Chondrocyte (in vitro differentiated cells): Measurements from ENCODE around the gene BIRC5. TPM values are rescaled to one million over a fixed set of nuclear protein-coding genes. Genes with fewer than 3 reads are reported as not detected.

Experiments used
- DNase-seq: peaks from one replicate; pipeline ENCODE4 v3.0.0; 2021; ENCODE audit warnings: mixed read lengths, low spot score
- H3K27ac Mint-ChIP-seq: one replicate; pipeline ENCODE4 v1.8.0; 2021; ENCODE audit warnings: mild to moderate bottlenecking, moderate library complexity, mixed read lengths; ENCODE audit not compliant: unreplicated experiment
- H3K27me3 Mint-ChIP-seq: 2 replicates; pipeline ENCODE4 v1.8.0; 2021; ENCODE audit warnings: low read depth, mixed read lengths
- H3K36me3 Mint-ChIP-seq: 2 replicates; pipeline ENCODE4 v1.8.0; 2021; ENCODE audit warnings: low read depth, mixed read lengths
- H3K4me1 Mint-ChIP-seq: 2 replicates; pipeline ENCODE4 v1.8.0; 2021; ENCODE audit warnings: low read depth, mild to moderate bottlenecking, mixed read lengths
- H3K4me3 Mint-ChIP-seq: one replicate; pipeline ENCODE4 v1.8.0; 2021; ENCODE audit warnings: mild to moderate bottlenecking, moderate library complexity, mixed read lengths; ENCODE audit not compliant: unreplicated experiment
- H3K9me3 Mint-ChIP-seq: 2 replicates; pipeline ENCODE4 v1.8.0; 2021; ENCODE audit warnings: low read depth, mixed read lengths
- long read RNA-seq: library from polyadenylated mRNA; stranded (forward); transcript quantifications from one replicate; pipeline ENCODE4 v2.0.0, GENCODE V29; 2021
- total RNA-seq: library from RNA; stranded (reverse); gene quantifications from 3 replicates; pipeline ENCODE4 v1.2.1, GENCODE V29; 2021
- TF ChIP-seq, protein P1 (sequence below): fragments of 200-600 bp; sonication (generic); IDR thresholded peaks from 2 replicates; pipeline ENCODE4 v1.5.0; 2021; ENCODE audit warnings: antibody characterized with exemption, mild to moderate bottlenecking, moderate library complexity

The BIRC5 gene
- total RNA-seq = 10.2 to 11.6 TPM (median 10.9 TPM) in 3 replicates
- long read RNA-seq, transcript BIRC5-203 (3 exons, 2,446 nt) = minor isoform, 7 of 42 reads
- long read RNA-seq, transcript BIRC5-202 (4 exons, 2,630 nt) = major isoform, 29 of 42 reads
- long read RNA-seq, partial matches to known transcripts = 1 of 42 reads
- long read RNA-seq, other reads (novel, unspliced or antisense) = 2 of 42 reads

DNA sequence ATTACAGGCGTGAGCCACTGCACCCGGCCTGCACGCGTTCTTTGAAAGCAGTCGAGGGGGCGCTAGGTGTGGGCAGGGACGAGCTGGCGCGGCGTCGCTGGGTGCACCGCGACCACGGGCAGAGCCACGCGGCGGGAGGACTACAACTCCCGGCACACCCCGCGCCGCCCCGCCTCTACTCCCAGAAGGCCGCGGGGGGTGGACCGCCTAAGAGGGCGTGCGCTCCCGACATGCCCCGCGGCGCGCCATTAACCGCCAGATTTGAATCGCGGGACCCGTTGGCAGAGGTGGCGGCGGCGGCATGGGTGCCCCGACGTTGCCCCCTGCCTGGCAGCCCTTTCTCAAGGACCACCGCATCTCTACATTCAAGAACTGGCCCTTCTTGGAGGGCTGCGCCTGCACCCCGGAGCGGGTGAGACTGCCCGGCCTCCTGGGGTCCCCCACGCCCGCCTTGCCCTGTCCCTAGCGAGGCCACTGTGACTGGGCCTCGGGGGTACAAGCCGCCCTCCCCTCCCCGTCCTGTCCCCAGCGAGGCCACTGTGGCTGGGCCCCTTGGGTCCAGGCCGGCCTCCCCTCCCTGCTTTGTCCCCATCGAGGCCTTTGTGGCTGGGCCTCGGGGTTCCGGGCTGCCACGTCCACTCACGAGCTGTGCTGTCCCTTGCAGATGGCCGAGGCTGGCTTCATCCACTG is at the start of gene BIRC5:
TSS of gene BIRC5 (plus strand) at position 238 of the 690 bp plus-strand sequence. CDS start at position 302, 64 bp downstream.
- Mint-ChIP-seq H3K9me3 (no peaks in the 10 kb centered on the region), H3K4me3 (peak within 1 kb of the TSS; percentile 81), H3K27me3 (no peaks in the 10 kb centered on the region), H3K4me1 (peaks cover 22% of the 10 kb centered on the region), H3K36me3 (no peaks in the 10 kb centered on the region), H3K27ac (peak within 1 kb of the TSS; percentile 68)
- TF ChIP-seq, protein P1, sequence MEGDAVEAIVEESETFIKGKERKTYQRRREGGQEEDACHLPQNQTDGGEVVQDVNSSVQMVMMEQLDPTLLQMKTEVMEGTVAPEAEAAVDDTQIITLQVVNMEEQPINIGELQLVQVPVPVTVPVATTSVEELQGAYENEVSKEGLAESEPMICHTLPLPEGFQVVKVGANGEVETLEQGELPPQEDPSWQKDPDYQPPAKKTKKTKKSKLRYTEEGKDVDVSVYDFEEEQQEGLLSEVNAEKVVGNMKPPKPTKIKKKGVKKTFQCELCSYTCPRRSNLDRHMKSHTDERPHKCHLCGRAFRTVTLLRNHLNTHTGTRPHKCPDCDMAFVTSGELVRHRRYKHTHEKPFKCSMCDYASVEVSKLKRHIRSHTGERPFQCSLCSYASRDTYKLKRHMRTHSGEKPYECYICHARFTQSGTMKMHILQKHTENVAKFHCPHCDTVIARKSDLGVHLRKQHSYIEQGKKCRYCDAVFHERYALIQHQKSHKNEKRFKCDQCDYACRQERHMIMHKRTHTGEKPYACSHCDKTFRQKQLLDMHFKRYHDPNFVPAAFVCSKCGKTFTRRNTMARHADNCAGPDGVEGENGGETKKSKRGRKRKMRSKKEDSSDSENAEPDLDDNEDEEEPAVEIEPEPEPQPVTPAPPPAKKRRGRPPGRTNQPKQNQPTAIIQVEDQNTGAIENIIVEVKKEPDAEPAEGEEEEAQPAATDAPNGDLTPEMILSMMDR = no peak
- DNase-seq = no peak

DNA sequence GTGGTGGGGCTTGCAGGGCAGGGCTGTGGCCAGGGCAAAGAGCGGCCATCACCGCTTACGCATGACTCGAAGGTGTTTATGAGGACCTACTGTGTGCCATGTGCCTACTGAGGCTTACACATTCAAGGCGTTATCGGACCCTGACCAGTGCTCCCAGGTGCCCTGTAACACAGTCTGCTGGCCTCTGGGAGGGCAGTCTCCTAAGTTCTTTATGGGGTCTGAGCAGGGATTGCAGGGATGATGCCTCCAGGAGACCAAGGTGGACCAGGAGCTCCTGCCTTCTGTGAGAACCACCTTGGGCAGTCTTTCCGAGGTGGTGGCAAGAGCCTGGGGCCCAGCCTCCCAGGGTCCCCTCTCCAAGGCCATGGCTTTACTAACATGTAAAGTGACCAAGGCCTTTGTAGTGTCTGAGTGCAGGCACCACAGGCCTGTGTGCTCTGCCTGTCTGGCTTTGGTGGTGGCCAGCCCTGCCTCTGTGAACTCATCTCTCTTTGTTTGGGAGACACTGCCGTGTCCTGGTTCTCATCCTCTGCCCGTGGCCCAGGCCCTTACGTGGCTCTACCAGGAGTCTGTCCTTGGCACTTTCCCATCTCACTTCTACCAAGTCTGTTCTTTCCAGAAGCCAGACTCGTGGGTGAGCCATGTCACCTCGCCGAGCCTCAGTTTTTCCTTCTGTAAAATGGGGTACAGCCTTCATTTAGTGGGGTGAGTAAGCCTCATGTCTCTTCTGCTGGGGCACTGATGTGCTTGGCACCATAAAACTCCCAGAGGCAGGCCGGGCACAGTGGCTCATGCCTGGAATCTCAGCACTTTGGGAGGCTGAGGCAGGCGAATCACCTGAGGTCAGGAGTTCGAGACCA is 49.1 kb upstream of the BIRC5 start:
- no peaks in the 10 kb centered on the region for H3K9me3 Mint-ChIP-seq
- H3K4me3 Mint-ChIP-seq = no peak overlapping the region

DNA sequence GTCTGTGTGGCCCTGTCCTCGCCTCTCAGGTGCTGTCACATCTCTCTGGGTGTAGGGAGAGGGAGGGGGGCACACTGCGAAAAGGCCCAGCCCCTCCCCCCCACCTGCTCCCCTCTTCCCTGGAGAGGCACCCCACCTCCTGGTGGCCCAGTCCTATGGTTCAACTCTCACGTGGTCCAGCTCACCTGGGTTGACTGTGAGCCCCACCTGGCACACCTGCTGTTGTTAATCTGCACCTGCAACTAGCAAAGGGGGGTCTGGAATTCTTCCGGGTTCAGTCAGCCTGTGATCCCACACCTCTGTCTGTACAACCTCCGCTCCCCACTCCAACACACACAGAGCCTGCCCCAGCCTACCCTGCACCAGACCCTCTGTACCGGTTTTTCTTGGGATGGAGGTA is 47.6 kb upstream of the BIRC5 start:
- DNase-seq = no peak
- no peak overlapping the region for H3K4me3 Mint-ChIP-seq
- H3K27me3 Mint-ChIP-seq = no peaks in the 10 kb centered on the region
- TF ChIP-seq, protein P1 = no peak
- H3K27ac Mint-ChIP-seq = no peak overlapping the region
- no peaks in the 10 kb centered on the region for H3K9me3 Mint-ChIP-seq
- peaks cover 7% of the 10 kb centered on the region for H3K4me1 Mint-ChIP-seq
- no peaks in the 10 kb centered on the region for H3K36me3 Mint-ChIP-seq

More for the DNA sequence above, 49.1 kb upstream of the BIRC5 start:
- Mint-ChIP-seq H3K27me3 (no peaks in the 10 kb centered on the region), H3K27ac (no peak overlapping the region), H3K4me1 (peaks cover 7% of the 10 kb centered on the region), H3K36me3 (no peaks in the 10 kb centered on the region)
- TF ChIP-seq, protein P1 = no peak
- no peak for DNase-seq

DNA sequence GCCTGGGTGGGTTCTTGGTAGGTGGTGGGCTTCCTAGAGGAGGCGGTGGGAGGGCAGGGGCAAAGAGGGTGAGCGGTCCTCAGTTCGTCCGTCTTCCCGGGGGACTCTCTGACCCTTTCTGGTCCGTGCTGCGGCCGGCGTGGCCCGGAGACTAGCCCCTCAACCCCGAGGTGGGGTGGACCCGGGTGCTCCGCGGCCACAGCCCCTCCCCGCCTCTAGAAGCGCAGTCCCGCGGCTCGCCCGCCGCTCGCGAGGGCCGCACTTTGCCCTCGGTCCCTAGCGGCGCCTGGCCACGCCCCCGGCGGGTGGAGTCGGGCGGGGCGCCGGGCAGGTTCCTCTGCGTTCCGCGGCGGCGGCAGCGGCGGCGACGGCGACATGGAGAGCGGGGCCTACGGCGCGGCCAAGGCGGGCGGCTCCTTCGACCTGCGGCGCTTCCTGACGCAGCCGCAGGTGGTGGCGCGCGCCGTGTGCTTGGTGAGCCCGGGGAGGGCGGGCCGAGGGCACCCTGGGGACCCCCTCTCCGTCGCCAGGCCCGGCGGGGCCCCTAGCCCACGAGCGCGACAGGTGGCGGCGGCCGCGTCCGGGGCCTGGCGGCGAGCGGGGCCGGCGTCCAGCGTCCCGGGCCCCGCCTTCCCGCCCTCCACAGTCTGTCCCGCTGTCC is 45.7 kb upstream of the BIRC5 start, which contains the start of gene SYNGR2:
TSS of gene SYNGR2 (plus strand) at position 340 of the 661 bp plus-strand sequence. CDS start at position 376, 36 bp downstream.
- TF ChIP-seq, protein P1 = no peak
- Mint-ChIP-seq H3K27ac (no peak within 1 kb of the TSS), H3K4me1 (peaks cover 21% of the 10 kb centered on the region), H3K27me3 (no peaks in the 10 kb centered on the region), H3K9me3 (no peaks in the 10 kb centered on the region), H3K4me3 (peak within 1 kb of the TSS; percentile 71), H3K36me3 (no peaks in the 10 kb centered on the region)
- no peak for DNase-seq
